Liver (tissue), 9 donors: ENCODE results near the gene HDHD3. TPM values are rescaled to one million over a fixed set of nuclear protein-coding genes. Genes with fewer than 3 reads are reported as not detected.
"Not testable (repeated sequence)": the region's sequence is repeated elsewhere in the genome, so short reads cannot be mapped to it uniquely, and the experiment has no call there.

ENCODE experiments used
- DNase-seq: peaks from one replicate; pipeline ENCODE4 v3.0.0-alpha.2; 2017; ENCODE audit warnings: low spot score
- H3K27ac ChIP-seq, 2 donors: one replicate each; pipeline ENCODE4 v1.7.0; 2013; ENCODE audit warnings: inconsistent platforms in 2 of 2, low read length in 2 of 2, control low read depth in 1 of 2, low read depth in 1 of 2, mild to moderate bottlenecking in 1 of 2
- H3K27me3 ChIP-seq, 4 donors: one replicate each; pipeline versions ENCODE4 v1.6.1 to v1.7.0; 2013; ENCODE audit warnings: low read length in 3 of 4, inconsistent platforms in 1 of 4, mild to moderate bottlenecking in 1 of 4, moderate library complexity in 1 of 4; ENCODE audit not compliant: control insufficient read depth in 4 of 4, insufficient read depth in 4 of 4
- H3K36me3 ChIP-seq, 4 donors: one replicate each; pipeline versions ENCODE4 v1.6.1 to v1.7.0; 2013; ENCODE audit warnings: low read length in 3 of 4, mild to moderate bottlenecking in 3 of 4, low read depth in 1 of 4, moderate library complexity in 1 of 4; ENCODE audit not compliant: control insufficient read depth in 4 of 4, insufficient read depth in 3 of 4
- H3K4me1 ChIP-seq, 4 donors: one replicate each; pipeline versions ENCODE4 v1.6.1 to v1.7.0; 2013; ENCODE audit warnings: low read length in 3 of 4, mild to moderate bottlenecking in 3 of 4, moderate library complexity in 1 of 4; ENCODE audit not compliant: control insufficient read depth in 4 of 4, insufficient read depth in 4 of 4
- H3K4me3 ChIP-seq, 3 donors: one replicate each; pipeline versions ENCODE4 v1.6.1 to v1.7.0; 2013; ENCODE audit warnings: low read length in 3 of 3, control low read depth in 1 of 3, low read depth in 1 of 3, mild to moderate bottlenecking in 1 of 3
- H3K9ac ChIP-seq, 2 donors: one replicate each; pipeline ENCODE4 v1.7.0; 2013; ENCODE audit warnings: low read length in 2 of 2, mild to moderate bottlenecking in 2 of 2, moderate library complexity in 2 of 2, control low read depth in 1 of 2, low read depth in 1 of 2
- H3K9me3 ChIP-seq, 4 donors: one replicate each; pipeline versions ENCODE4 v1.6.1 to v1.7.0; 2013; ENCODE audit warnings: low read length in 3 of 4; ENCODE audit not compliant: control insufficient read depth in 4 of 4
- CTCF ChIP-seq: fragments of 150-350 bp; IDR thresholded peaks from 2 replicates; pipeline ENCODE4 v1.5.1; 2017; ENCODE audit warnings: improper control_type of control experiment, low read depth, low read length; ENCODE audit not compliant: missing input control
- EGR1 ChIP-seq, 2 donors: IDR thresholded peaks; 2 replicates each; pipeline ENCODE4 v1.6.1; 2016 to 2018; ENCODE audit warnings: antibody characterized with exemption in 2 of 2, low read depth in 2 of 2
- FOXA1 ChIP-seq: IDR thresholded peaks from 2 replicates; pipeline ENCODE4 v1.6.1; 2016; ENCODE audit warnings: antibody characterized with exemption
- FOXA2 ChIP-seq: IDR thresholded peaks from 2 replicates; pipeline ENCODE4 v1.6.1; 2016; ENCODE audit warnings: antibody characterized with exemption
- GABPA ChIP-seq, 2 donors: IDR thresholded peaks in 1 of 2; conservative IDR thresholded peaks in 1 of 2; 2 replicates each; pipeline ENCODE4 v1.6.1; 2016; ENCODE audit warnings: antibody characterized with exemption in 2 of 2, mild to moderate bottlenecking in 1 of 2, moderate library complexity in 1 of 2
- HNF4A ChIP-seq, 2 donors: conservative IDR thresholded peaks; 2 replicates each; pipeline ENCODE4 v1.6.1; 2016; ENCODE audit warnings: antibody characterized with exemption in 2 of 2, mild to moderate bottlenecking in 2 of 2
- HNF4G ChIP-seq: IDR thresholded peaks from 2 replicates; pipeline ENCODE4 v1.6.1; 2016; ENCODE audit warnings: antibody characterized with exemption
- JUND ChIP-seq, 2 donors: IDR thresholded peaks; 2 replicates each; pipeline ENCODE4 v1.6.1; 2016; ENCODE audit warnings: antibody characterized with exemption in 2 of 2
- MAX ChIP-seq: IDR thresholded peaks from 2 replicates; pipeline ENCODE4 v1.6.1; 2016; ENCODE audit warnings: antibody characterized with exemption
- NR2F2 ChIP-seq: IDR thresholded peaks from 2 replicates; pipeline ENCODE4 v1.6.1; 2016; ENCODE audit warnings: antibody characterized with exemption
- RAD21 ChIP-seq, 2 donors: IDR thresholded peaks; 2 replicates each; pipeline ENCODE4 v1.6.1; 2016; ENCODE audit warnings: antibody characterized with exemption in 2 of 2, mild to moderate bottlenecking in 2 of 2
- REST ChIP-seq: IDR thresholded peaks from 2 replicates; pipeline ENCODE4 v1.6.1; 2016; ENCODE audit warnings: antibody characterized with exemption, mild to moderate bottlenecking
- RXRA ChIP-seq, 2 donors: IDR thresholded peaks; 2 replicates each; pipeline ENCODE4 v1.6.1; 2017 to 2018; ENCODE audit warnings: antibody characterized with exemption in 2 of 2, mild to moderate bottlenecking in 1 of 2
- SP1 ChIP-seq: IDR thresholded peaks from 2 replicates; pipeline ENCODE4 v1.6.1; 2018; ENCODE audit warnings: antibody characterized with exemption, mild to moderate bottlenecking
- TAF1 ChIP-seq: conservative IDR thresholded peaks from 2 replicates; pipeline ENCODE4 v1.6.1; 2016; ENCODE audit warnings: antibody characterized with exemption, mild to moderate bottlenecking
- YY1 ChIP-seq: IDR thresholded peaks from 2 replicates; pipeline ENCODE4 v1.6.1; 2016; ENCODE audit warnings: antibody characterized with exemption, mild to moderate bottlenecking
- WGBS: extraction: QIAGEN DNeasy Blood & Tissue Kit; methylation state at CpG from one replicate; pipeline ENCODE4 v1.1.7; 2013; 5-methylcytosine and 5-hydroxymethylcytosine counted together
- polyA plus RNA-seq, 2 donors: library from polyadenylated mRNA; stranded (reverse) in 1 of 2; unstranded in 1 of 2; fragments of 200-250 nt in 1 of 2; fragments of >200 nt in 1 of 2; fragmentation: Nextera tagmentation in 1 of 2; extraction: Ambion mirVana in 1 of 2; gene quantifications; one replicate each; pipeline versions ENCODE4 v1.2.1 to v1.2.3, GENCODE V29; 2013 to 2015
- total RNA-seq, 2 donors: library from RNA; depleted of rRNA; stranded (reverse); fragments of >200 nt; gene quantifications; one replicate each; pipeline ENCODE4 v1.2.3, GENCODE V29; 2014
- TF ChIP-seq, protein P1 (sequence below): IDR thresholded peaks from 2 replicates; pipeline ENCODE4 v1.6.1; 2016; ENCODE audit warnings: antibody characterized with exemption
- TF ChIP-seq, protein P2 (sequence below): IDR thresholded peaks from 2 replicates; pipeline ENCODE4 v1.6.1; 2016; ENCODE audit warnings: antibody characterized with exemption
- donor health status: healthy.
- donor health status: healthy.
- donor health status: healthy.
- donor health status: healthy.
- donor health status: healthy.

HDHD3 gene
- total and polyA plus RNA-seq, 4 donors, result 26.9 to 63.6 (median 61.0) TPM

DNA sequence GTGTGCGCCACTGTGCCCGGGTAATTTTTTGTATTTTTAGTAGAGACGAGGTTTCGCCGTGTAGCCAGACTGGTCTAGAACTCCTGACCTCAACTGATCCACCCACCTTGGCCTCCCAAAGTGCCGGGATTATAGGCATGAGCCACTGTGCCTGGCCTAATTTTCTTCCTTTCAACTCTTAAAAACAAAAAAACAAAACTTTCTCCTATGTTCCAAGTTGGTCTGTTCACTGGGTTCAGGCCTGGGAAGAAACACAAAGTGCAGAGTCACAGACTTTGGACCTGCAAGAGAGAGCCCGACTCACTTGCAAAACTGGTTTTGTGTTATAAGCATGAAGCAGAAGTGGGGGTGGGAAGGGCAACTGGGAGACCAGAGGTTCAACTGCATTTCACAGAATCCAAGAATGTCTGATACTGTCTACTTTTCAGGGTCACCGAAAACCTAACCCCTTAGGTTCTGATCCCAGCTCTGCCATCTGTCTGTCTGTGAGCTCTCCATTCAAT is 5.2 kb upstream of the HDHD3 start:
- DNase-seq, result no peak
- peak overlapping the region; percentile 62 to 66 for H3K27ac ChIP-seq
- 32% methylated on average over 8 of the region's 8 CpGs for WGBS
- TF ChIP-seq EGR1 (IDR thresholded peaks at IDR 0.05; ENCODE audit: low read depth in 2 of 2) (peak in 1 of 2 donors; percentile 33), TAF1 (no peak), FOXA1 (no peak), YY1 (peak; percentile 53), MAX (peak; percentile 60), SP1 (peak; percentile 100), JUND (IDR thresholded peaks at IDR 0.05) (peak; percentile 18 to 81), RAD21 (IDR thresholded peaks at IDR 0.05) (peak in 1 of 2 donors; percentile 30), FOXA2 (no peak), CTCF (no peak), RXRA (IDR thresholded peaks at IDR 0.05) (peak; percentile 89 to 94), HNF4G (peak; percentile 98), NR2F2 (peak; percentile 75), REST (peak; percentile 48), GABPA (IDR thresholded peaks at IDR 0.05 in 1 of 2, conservative IDR thresholded peaks at IDR 0.05 in 1 of 2) (no peak), HNF4A (conservative IDR thresholded peaks at IDR 0.05) (peak; percentile 98)
- TF ChIP-seq, protein P1, sequence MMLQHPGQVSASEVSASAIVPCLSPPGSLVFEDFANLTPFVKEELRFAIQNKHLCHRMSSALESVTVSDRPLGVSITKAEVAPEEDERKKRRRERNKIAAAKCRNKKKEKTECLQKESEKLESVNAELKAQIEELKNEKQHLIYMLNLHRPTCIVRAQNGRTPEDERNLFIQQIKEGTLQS, result no peak
- TF ChIP-seq, protein P2, sequence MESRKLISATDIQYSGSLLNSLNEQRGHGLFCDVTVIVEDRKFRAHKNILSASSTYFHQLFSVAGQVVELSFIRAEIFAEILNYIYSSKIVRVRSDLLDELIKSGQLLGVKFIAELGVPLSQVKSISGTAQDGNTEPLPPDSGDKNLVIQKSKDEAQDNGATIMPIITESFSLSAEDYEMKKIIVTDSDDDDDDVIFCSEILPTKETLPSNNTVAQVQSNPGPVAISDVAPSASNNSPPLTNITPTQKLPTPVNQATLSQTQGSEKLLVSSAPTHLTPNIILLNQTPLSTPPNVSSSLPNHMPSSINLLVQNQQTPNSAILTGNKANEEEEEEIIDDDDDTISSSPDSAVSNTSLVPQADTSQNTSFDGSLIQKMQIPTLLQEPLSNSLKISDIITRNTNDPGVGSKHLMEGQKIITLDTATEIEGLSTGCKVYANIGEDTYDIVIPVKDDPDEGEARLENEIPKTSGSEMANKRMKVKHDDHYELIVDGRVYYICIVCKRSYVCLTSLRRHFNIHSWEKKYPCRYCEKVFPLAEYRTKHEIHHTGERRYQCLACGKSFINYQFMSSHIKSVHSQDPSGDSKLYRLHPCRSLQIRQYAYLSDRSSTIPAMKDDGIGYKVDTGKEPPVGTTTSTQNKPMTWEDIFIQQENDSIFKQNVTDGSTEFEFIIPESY, result peak; percentile 63
- H3K27me3 ChIP-seq, result no peaks in the 10 kb centered on the region
- H3K9ac ChIP-seq, result no peak overlapping the region
- H3K4me1 ChIP-seq, result peaks cover 12 to 48% (median 45%) of the 10 kb centered on the region in 4 donors
- no peaks in the 10 kb centered on the region for H3K9me3 ChIP-seq
- no peak overlapping the region for H3K4me3 ChIP-seq
- H3K36me3 ChIP-seq, result peaks cover 0 to 1% (median 0%) of the 10 kb centered on the region in 4 donors

DNA sequence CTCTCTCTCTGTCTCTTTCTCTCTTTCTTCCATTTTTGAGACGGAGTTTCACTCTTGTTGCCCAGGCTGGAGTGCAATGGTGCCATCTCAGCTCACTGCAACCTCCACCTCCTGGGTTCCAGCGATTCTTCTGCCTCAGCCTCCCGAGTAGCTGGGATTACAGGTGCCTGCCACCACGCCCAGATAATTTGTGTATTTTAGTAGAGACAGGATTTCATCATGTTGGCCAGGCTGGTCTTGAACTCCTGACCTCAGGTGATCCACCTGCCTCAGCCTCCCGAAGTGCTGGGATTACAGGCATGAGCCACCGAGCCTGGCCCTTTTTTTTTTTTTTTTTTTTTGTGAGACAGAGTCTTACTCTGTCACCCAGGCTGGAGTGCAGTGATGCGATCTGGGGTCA is 4.7 kb upstream of the HDHD3 start:
- WGBS, result 33% methylated on average over 7 of the region's 7 CpGs
- Histone ChIP-seq H3K4me1 (peaks cover 9 to 44% (median 40%) of the 10 kb centered on the region in 4 donors), H3K27ac (peak overlapping the region; percentile 62 to 66)
- not testable (repeated sequence) for H3K36me3 ChIP-seq, H3K9me3 ChIP-seq, H3K9ac ChIP-seq, DNase-seq, H3K4me3 ChIP-seq, H3K27me3 ChIP-seq
